ENCODE data around the gene CLEC2D.
"Not testable (repeated sequence)": the region's sequence is repeated elsewhere in the genome, so short reads cannot be mapped to it uniquely, and the experiment has no call there.

Gene CLEC2D

DNA sequence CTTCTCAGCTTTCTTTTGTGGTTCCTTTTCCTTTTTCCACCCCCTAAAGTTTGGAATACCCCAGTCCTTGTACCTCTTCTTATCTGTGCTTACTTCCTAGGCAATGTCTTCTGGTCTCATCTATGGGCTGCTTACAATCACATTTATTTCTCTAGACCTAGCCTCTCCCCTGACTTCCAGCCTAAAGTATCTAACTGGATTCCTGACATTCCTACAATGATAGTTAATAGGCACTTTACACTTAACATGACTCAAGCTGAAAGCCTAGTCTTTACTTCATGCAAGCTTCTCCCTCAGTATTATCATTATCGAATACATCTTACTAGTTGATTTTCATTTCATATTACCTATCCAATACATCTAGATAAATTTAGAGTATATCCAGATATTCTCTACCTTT is 42.2 kb downstream of the CLEC2D start:
- no peaks in the 10 kb centered on the region for H4K20me1 ChIP-seq (ENCODE audit: insufficient read depth)
- TF ChIP-seq, protein P1, sequence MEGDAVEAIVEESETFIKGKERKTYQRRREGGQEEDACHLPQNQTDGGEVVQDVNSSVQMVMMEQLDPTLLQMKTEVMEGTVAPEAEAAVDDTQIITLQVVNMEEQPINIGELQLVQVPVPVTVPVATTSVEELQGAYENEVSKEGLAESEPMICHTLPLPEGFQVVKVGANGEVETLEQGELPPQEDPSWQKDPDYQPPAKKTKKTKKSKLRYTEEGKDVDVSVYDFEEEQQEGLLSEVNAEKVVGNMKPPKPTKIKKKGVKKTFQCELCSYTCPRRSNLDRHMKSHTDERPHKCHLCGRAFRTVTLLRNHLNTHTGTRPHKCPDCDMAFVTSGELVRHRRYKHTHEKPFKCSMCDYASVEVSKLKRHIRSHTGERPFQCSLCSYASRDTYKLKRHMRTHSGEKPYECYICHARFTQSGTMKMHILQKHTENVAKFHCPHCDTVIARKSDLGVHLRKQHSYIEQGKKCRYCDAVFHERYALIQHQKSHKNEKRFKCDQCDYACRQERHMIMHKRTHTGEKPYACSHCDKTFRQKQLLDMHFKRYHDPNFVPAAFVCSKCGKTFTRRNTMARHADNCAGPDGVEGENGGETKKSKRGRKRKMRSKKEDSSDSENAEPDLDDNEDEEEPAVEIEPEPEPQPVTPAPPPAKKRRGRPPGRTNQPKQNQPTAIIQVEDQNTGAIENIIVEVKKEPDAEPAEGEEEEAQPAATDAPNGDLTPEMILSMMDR (conservative IDR thresholded peaks at IDR 0.05; ENCODE audit: low read depth, low read length): no peak
- no peak overlapping the region for H3K9ac ChIP-seq
- H3K79me2 ChIP-seq (ENCODE audit: insufficient read depth, low read depth): no peaks in the 10 kb centered on the region
- H3K36me3 ChIP-seq (ENCODE audit: insufficient read depth): no peaks in the 10 kb centered on the region
- H3K4me1 ChIP-seq (ENCODE audit: low read depth, poor library complexity, severe bottlenecking): peaks cover 55% of the 10 kb centered on the region
- H3K27ac ChIP-seq: no peak overlapping the region
- H2AFZ ChIP-seq (ENCODE audit: low read depth): no peak overlapping the region
- H3K27me3 ChIP-seq (ENCODE audit: insufficient read depth, low read depth): no peaks in the 10 kb centered on the region
- H3K4me3 ChIP-seq (IDR thresholded peaks at IDR 0.05; ENCODE audit: insufficient read depth, low read depth, low read length): no peak overlapping the region
- no peak overlapping the region for H3K4me2 ChIP-seq

DNA sequence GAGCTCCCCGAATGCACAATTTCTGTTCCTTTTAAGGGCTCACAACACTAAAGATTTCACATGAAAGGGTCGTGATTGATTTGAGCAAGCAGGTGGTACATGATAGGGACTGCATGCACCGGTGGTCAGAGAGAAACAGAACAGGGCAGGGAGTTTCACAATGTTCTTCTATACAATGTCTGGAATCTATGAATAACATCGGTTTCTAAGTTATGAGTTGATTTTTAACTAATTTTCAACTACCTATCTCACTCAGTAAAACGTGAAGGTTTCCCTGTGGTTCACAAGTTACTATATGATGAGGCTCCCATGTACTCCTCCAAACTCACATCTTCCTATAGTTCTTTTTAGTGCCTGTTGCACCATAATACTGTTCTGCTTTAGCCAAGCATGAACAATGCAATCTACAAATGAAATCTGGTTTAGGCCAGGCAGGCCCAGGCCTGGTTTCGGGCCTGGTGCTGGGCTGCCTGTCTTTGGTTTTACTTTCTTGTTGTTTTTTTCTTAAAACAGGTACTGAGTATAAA is 43.6 kb downstream of the CLEC2D start:
- H3K27ac ChIP-seq; H3K36me3 ChIP-seq (ENCODE audit: insufficient read depth); H3K9ac ChIP-seq; H3K79me2 ChIP-seq (ENCODE audit: insufficient read depth, low read depth); H3K4me3 ChIP-seq (IDR thresholded peaks at IDR 0.05; ENCODE audit: insufficient read depth, low read depth, low read length); H3K27me3 ChIP-seq (ENCODE audit: insufficient read depth, low read depth); H3K4me2 ChIP-seq; H4K20me1 ChIP-seq (ENCODE audit: insufficient read depth); H2AFZ ChIP-seq (ENCODE audit: low read depth): not testable (repeated sequence)
- H3K4me1 ChIP-seq (ENCODE audit: low read depth, poor library complexity, severe bottlenecking): peaks cover 55% of the 10 kb centered on the region

DNA sequence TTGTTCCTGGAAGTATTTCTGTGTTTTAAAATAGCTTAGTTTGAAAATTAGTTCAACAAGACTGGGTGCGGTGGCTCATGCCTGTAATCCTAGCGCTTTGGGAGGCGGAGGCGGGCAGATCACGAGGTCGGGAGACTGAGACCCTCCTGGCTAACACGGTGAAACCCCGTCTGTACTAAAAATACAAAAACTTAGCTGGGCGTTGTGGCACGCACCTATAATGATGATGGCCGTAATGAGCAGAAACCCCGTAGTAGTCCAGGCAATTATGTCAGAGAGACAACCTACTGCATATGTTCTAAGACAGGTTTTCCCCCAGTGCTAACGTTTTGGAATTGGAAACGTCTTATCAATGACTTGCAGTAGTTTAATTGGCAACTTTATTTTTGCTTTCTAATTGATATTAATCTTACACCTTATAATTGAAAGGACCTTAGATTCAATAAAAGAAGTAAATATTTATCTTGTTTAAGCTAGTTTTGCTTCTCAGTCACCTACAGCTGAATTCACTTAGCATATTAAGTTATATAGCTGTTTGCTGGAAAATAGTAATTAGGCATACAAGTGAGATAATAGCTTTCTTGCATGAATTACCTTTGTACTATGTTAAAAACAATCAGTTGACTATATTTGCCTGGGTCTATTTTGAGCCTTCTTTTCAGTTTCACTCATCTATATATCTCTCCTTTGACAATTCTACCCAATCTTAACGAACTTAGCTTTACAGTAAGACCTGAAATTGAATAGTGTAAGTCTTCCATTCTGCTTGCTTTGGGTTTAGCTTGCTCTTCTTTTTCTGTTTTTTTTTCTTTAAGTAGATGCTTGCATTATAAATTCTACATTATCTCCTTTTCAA is 47.8 kb downstream of the CLEC2D start:
- Histone ChIP-seq H3K36me3 (ENCODE audit: insufficient read depth) (no peaks in the 10 kb centered on the region), H2AFZ (ENCODE audit: low read depth) (0 out of 2 replicates have a peak overlapping the region, but pooled peaks have one; percentile 1), H4K20me1 (ENCODE audit: insufficient read depth) (no peaks in the 10 kb centered on the region), H3K27ac (no peak overlapping the region), H3K4me3 (IDR thresholded peaks at IDR 0.05; ENCODE audit: insufficient read depth, low read depth, low read length) (no peak overlapping the region), H3K27me3 (ENCODE audit: insufficient read depth, low read depth) (no peaks in the 10 kb centered on the region), H3K4me2 (peak overlapping the region; percentile 44), H3K4me1 (ENCODE audit: low read depth, poor library complexity, severe bottlenecking) (peaks cover 67% of the 10 kb centered on the region), H3K9ac (no peak overlapping the region), H3K79me2 (ENCODE audit: insufficient read depth, low read depth) (no peaks in the 10 kb centered on the region)
- TF ChIP-seq, protein P1 (conservative IDR thresholded peaks at IDR 0.05; ENCODE audit: low read depth, low read length): no peak

DNA sequence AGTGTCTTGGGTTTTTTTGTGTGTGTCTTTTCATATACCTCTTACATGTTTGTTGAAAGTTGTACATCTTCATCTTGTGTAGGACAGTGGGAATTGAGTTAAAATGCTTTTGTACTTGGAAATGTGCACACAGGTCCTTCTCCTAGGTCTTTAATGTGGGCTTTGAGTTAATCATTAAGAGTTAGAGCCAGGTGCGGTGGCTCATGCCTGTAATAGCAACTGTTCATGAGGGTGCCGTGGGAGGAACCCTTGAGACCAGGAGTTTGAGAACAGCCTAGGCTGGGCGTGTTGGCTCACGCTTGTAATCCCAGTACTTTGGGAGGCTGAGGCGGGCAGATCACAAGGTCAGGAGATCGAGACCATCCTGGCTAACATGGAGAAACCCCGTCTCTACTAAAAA is 49.5 kb downstream of the CLEC2D start:
- no peaks in the 10 kb centered on the region for H3K79me2 ChIP-seq (ENCODE audit: insufficient read depth, low read depth)
- no peaks in the 10 kb centered on the region for H3K36me3 ChIP-seq (ENCODE audit: insufficient read depth)
- no peaks in the 10 kb centered on the region for H4K20me1 ChIP-seq (ENCODE audit: insufficient read depth)
- no peaks in the 10 kb centered on the region for H3K27me3 ChIP-seq (ENCODE audit: insufficient read depth, low read depth)
- no peak overlapping the region for H2AFZ ChIP-seq (ENCODE audit: low read depth)
- TF ChIP-seq, protein P1 (conservative IDR thresholded peaks at IDR 0.05; ENCODE audit: low read depth, low read length): no peak
- peaks cover 84% of the 10 kb centered on the region for H3K4me1 ChIP-seq (ENCODE audit: low read depth, poor library complexity, severe bottlenecking)
- H3K4me2 ChIP-seq: no peak overlapping the region
- no peak overlapping the region for H3K27ac ChIP-seq
- no peak overlapping the region for H3K4me3 ChIP-seq (IDR thresholded peaks at IDR 0.05; ENCODE audit: insufficient read depth, low read depth, low read length)
- no peak overlapping the region for H3K9ac ChIP-seq

DNA sequence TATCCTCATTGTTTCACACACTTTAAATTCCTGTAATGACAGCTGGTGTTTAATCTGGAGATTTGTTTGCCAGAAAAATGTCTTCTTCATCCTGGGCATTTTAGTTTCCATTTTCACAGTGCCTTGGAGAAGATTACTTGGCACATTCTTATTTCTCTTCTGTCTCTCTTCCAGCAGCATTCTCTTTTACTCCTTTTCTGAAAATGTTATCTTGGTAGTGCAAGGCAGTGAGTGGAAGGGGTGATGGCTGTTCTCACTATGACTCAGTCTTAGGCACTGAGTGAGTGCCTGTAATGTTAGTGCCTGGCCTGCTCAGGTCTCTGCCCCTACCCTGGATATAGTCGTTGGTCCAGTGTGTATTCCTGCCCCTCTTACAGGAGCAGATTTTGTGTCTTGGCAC is 50.3 kb downstream of the CLEC2D start:
- Histone ChIP-seq H4K20me1 (ENCODE audit: insufficient read depth) (no peaks in the 10 kb centered on the region), H3K4me1 (ENCODE audit: low read depth, poor library complexity, severe bottlenecking) (peaks cover 92% of the 10 kb centered on the region), H3K27ac (peak overlapping the region; percentile 20; the same call in 1 of the 2 replicates), H3K27me3 (ENCODE audit: insufficient read depth, low read depth) (no peaks in the 10 kb centered on the region), H3K9ac (no peak overlapping the region), H2AFZ (ENCODE audit: low read depth) (no peak overlapping the region; the same call in 1 of the 2 replicates), H3K36me3 (ENCODE audit: insufficient read depth) (no peaks in the 10 kb centered on the region), H3K79me2 (ENCODE audit: insufficient read depth, low read depth) (no peaks in the 10 kb centered on the region), H3K4me3 (IDR thresholded peaks at IDR 0.05; ENCODE audit: insufficient read depth, low read depth, low read length) (no peak overlapping the region), H3K4me2 (peak overlapping the region; percentile 14; the same call in 1 of the 2 replicates)
- TF ChIP-seq, protein P1 (conservative IDR thresholded peaks at IDR 0.05; ENCODE audit: low read depth, low read length): no peak

Measured in KMS-11 (cell line).